Stimulated activated CD4-positive, alpha-beta T cell treated with anti-CD3 and anti-CD28 coated beads, Interleukin-15, amount 100 ng/mL, for 24 hours (primary cell): ENCODE measurements around the gene CHIC2.

Experiments used
- DNase-seq: peaks from one replicate; pipeline ENCODE4 v3.0.0-alpha.2; 2020

The CHIC2 gene

DNA sequence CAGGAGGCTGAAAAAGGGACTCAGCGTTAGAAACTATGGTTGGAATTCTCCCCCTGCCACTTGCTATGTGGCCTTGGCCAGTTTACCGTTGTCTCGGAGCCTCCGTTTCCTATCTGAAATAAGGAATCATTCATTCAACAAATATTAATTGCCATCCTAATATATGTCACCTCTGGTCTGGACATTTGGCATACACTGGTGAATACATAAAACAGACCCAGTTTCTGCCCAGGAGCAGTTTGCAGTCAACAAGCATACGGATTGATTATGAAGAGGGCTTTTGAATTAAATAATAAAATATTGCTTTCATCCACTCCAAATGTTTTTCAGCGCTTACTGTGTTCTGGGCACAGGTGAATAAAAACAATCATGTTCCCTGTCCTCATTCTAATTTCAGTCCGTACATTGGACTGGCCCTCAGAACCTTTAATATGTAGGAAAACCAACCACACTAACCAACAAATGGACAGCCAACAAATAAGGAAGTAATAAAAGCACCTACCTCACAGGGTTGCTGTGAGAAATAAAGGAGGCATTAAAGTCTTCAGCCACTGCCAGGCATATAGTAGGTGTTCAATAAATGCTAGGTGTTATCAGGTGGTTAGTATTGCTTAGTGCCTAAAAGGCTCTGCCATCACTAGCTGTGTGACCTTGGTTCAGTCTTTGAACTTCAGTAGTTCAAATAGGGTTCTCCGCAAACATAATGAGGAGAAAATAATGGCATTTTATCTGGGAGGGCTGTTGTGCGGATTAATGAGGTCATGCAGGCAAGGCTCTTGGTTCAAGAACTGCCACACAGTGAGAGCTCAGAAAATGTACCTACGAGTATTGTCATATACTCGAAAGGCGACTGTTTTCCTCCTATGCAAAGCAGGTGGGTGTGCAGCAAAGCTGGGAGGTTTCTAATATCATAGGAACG lies 28.3 kb upstream of the CHIC2 start:
- no peak for DNase-seq

DNA sequence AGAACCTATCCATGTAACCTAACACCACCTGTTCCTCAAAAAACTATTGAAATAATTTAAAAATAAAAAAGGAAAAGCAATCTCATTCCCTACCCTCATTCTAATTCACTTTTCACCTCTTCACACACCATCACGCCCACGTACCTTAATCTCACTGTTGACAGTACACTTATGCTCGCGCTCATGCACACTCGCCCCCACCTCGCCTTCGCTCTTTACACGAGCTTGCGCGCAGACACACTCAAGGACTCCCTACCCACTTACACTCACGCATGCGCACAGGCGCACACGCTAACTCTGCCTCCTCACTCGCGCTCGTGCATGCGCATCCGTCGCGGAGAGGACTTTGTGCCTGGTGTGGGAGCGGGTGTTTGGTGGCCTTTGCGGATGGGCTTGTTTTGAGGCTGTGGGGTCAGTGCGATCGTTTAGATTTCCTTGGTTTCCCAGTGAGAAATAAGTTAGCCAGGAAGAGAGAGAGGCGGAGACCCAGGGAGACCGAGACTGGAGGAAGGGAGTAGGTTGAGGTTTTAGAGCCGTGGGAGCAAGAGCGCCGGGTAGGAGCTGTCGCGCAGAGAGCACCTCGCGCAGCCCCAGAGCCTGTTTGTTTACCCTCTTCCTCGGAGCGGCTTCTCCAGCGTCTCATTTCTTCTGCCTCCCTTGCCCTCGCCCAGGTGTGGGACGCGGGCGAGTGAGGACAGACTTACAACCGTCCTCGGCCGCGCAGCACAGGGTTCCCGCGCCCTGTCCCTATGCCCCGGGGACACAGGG lies 27.4 kb upstream of the CHIC2 start:
- peak; percentile 84 for DNase-seq

GRCh38 chr4:54090804-54091623 lies 26.6 kb upstream of the CHIC2 start:
- peak; percentile 40 for DNase-seq

- no peak for DNase-seq
These were observed 26.0 kb upstream of the CHIC2 start for GRCh38 chr4:54090404-54090803.

DNA sequence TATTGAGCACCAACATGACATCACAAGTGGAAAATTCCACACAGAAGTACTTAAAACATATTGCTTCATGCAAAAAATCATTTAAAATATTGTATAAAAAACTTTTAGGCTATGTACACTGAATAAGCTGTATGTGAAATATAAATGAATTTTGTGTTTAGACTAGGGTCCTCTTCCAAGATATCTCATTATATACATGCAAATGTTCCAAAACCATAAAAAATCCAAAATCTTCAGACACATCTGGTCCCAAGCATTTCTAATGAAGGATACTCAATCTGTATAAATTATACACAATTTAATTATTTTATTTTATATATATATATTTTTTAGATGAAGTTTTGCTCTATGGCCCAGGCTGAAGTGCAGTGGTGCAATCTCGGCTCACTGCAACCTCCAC lies 25.5 kb upstream of the CHIC2 start:
- DNase-seq = no peak

- DNase-seq = no peak
These were observed 20.9 kb upstream of the CHIC2 start for GRCh38 chr4:54085284-54085683.

DNA sequence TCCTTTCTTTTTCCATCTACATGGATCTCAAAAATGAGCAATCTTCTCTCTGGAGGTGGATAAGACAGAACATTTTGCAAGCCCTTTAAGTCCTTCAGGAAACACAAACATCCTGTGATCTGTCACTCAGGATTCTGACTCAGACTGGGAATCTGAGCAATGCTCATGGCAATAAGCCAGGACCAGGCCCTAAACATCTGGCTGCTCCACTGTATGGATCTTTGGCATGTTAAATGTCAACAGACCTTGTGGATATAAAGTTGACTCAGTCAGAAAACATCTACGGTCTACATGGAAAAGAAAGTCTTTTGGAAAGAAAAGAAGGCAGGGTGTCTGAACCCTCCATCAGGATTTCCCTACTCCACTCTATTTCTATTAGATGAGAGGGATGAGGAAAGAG lies 17.8 kb upstream of the CHIC2 start:
- no peak for DNase-seq

- no peak for DNase-seq
These were observed 13.4 kb upstream of the CHIC2 start for GRCh38 chr4:54077812-54078211.

GRCh38 chr4:54076673-54077072 lies 12.3 kb upstream of the CHIC2 start:
- DNase-seq = no peak

DNA sequence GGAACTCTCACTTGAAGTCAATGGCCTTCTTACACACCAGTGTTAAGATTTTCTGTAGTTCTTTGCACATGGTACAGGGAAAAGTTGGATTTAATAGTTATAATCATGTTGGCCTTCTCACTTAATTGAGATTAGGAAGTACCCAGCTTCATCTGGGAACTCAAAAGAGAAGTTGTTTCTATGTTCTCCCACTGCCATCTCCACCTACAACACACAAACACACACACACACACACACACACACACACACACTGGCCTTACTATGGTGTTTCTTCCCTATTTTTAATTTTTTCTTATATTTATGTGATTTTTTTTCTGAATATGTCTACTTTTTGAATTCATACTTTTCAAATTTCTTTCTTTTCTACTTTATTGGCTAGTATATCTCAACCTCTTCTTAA lies 10.0 kb upstream of the CHIC2 start:
- no peak for DNase-seq

GRCh38 chr4:54073271-54073880 lies 9.0 kb upstream of the CHIC2 start:
- no peak for DNase-seq

- DNase-seq = no peak
These were observed 2.8 kb upstream of the CHIC2 start for GRCh38 chr4:54067166-54067565.

GRCh38 chr4:54066718-54067129 lies 2.3 kb upstream of the CHIC2 start:
- no peak for DNase-seq

DNA sequence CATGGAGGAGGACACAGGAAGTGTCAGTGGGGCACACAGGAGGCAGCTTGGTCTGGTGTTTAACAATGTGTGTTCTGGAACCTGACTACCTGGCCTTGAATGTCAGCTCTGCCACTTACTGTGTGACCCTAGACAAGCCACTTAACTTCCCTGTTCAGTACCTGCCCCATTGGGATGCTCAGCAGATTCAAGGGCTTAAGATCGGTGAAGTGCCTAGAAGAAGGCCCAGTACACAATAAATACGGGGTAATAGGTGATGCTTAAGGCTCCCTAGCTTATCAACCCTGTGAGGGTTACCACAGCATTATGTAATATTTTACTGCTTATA lies 1.6 kb upstream of the CHIC2 start:
- no peak for DNase-seq

DNA sequence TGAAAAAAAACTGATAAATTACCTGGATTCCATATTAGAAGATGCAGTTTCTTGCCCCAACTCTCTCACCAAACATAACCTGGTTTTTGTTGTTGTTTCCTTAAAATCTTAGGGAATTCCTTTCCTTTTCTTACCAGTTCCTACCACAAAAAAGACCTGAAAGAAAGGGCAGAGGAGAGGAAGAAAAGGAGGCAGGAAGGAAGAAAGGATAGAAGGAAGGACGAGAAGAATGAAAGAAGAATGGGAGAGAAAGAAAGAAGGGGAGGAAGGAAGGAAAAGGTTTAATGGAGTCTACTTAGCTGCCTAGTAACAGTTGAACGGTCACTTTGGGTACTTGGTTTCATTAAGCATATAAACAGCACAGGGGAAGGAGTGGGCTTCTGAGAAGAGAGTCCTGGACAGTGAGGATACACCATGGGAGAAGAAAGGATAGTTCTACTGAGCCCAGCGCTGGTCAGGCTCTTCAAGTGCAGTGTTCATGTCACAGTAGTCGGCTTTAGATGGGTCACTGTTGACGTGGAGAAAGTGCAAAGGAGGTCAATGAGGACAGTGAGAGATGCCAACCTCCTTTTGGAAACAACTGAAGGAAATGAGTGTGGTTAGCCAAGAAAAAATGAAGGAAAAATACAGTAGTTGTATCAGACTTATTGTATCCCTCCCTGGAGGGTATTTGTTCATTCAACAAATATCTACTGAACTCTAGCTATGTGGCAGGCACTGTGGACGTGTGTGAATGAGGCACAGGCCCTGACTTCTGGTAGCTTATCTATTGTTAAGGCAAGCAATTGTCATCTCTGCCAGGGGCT lies 1.1 kb upstream of the CHIC2 start:
- no peak for DNase-seq

DNA sequence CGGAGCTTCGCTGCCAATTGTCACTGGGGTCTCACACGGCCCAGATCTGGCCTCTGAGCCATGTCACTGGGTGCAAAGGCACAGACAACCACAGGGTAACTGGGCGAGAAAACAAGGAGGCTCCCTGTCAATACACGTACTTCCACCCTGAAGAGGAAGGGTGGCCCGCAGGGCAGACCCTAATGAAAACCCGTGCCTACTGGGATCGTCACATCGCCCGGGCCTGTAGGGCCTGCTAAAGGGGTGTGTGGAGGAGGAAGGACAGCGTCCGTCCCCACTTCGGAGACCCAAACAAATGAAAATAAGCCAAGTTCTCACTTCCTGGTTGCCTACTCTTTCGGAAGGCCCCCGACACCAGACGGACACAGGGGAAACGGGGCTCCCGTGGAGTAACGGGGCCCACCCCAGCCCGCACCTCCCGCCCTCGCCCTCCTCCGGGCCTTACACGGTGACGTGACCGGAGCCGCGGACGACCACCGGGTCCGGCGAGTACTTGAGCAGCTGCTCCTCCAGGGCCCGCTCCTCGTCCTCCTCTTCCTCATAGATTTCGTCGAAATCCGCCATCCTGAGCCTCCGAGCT lies 578 bp downstream of the CHIC2 start:
- peak; percentile 29 for DNase-seq

GRCh38 chr4:54063229-54063628 lies 1.2 kb downstream of the CHIC2 start:
- DNase-seq = peak; percentile 32

GRCh38 chr4:54062392-54062791 lies 2.0 kb downstream of the CHIC2 start:
- DNase-seq = no peak

- no peak for DNase-seq
These were observed 2.5 kb downstream of the CHIC2 start for GRCh38 chr4:54061873-54062272.

GRCh38 chr4:54061067-54061466 lies 3.3 kb downstream of the CHIC2 start:
- DNase-seq = no peak

GRCh38 chr4:54060116-54060515 lies 4.3 kb downstream of the CHIC2 start:
- no peak for DNase-seq

GRCh38 chr4:54058171-54058570 lies 6.2 kb downstream of the CHIC2 start:
- DNase-seq = no peak
